Neural progenitor cell (in vitro differentiated cells): ENCODE measurements around the gene LDLRAD4. TPM values are rescaled to one million over a fixed set of nuclear protein-coding genes. Genes with fewer than 3 reads are reported as not detected.

Source experiments
- DNase-seq: peaks from one replicate; pipeline ENCODE4 v3.0.0-alpha.2; 2016; ENCODE audit warnings: low spot score
- H2AFZ ChIP-seq: fragments of 200-600 bp; sonication (generic); replicated peaks from 2 replicates; pipeline ENCODE4 v1.6.1; 2016; ENCODE audit warnings: antibody characterized with exemption
- H3F3A ChIP-seq: fragments of 200-600 bp; sonication (generic); 2 replicates; pipeline ENCODE4 v1.6.1; 2016; ENCODE audit warnings: antibody characterized with exemption, low read depth
- H3K27ac ChIP-seq: fragments of 200-600 bp; sonication (generic); 2 replicates; pipeline ENCODE4 v1.5.1; 2016; ENCODE audit warnings: mild to moderate bottlenecking
- H3K27me3 ChIP-seq: fragments of 200-600 bp; sonication (generic); 2 replicates; pipeline ENCODE4 v1.6.1; 2016; ENCODE audit warnings: mild to moderate bottlenecking, moderate library complexity
- H3K36me3 ChIP-seq: fragments of 200-600 bp; sonication (generic); 2 replicates; pipeline ENCODE4 v1.5.1; 2016
- H3K4me1 ChIP-seq: fragments of 200-600 bp; sonication (generic); 2 replicates; pipeline ENCODE4 v1.6.1; 2016; ENCODE audit warnings: mixed run types
- H3K4me2 ChIP-seq: fragments of 200-600 bp; sonication (generic); 2 replicates; pipeline ENCODE4 v1.6.1; 2016
- H3K4me3 ChIP-seq: fragments of 200-600 bp; sonication (generic); 2 replicates; pipeline ENCODE4 v1.5.1; 2016
- H3K79me2 ChIP-seq: fragments of 200-600 bp; sonication (generic); 2 replicates; pipeline ENCODE4 v1.6.1; 2016; ENCODE audit warnings: low read depth
- H3K9ac ChIP-seq: fragments of 200-600 bp; sonication (generic); 2 replicates; pipeline ENCODE4 v1.6.1; 2016
- H3K9me3 ChIP-seq: fragments of 200-600 bp; sonication (generic); 2 replicates; pipeline ENCODE4 v1.5.1; 2016; ENCODE audit warnings: low read depth
- H4K20me1 ChIP-seq: fragments of 200-600 bp; sonication (generic); 2 replicates; pipeline ENCODE4 v1.6.1; 2016; ENCODE audit warnings: low read depth
- H3K27ac Mint-ChIP-seq: 3 replicates; pipeline ENCODE4 v1.8.0; 2021; ENCODE audit warnings: mixed read lengths
- H3K27me3 Mint-ChIP-seq: 2 replicates; pipeline ENCODE4 v1.8.0; 2022; ENCODE audit warnings: low read depth, mild to moderate bottlenecking, inconsistent platforms, moderate library complexity, mixed read lengths; ENCODE audit not compliant: insufficient read depth
- H3K36me3 Mint-ChIP-seq: 3 replicates; pipeline ENCODE4 v1.8.0; 2021; ENCODE audit warnings: mixed read lengths
- H3K4me1 Mint-ChIP-seq: 3 replicates; pipeline ENCODE4 v1.8.0; 2021; ENCODE audit warnings: mixed read lengths
- H3K4me3 Mint-ChIP-seq: 3 replicates; pipeline ENCODE4 v1.8.0; 2021; ENCODE audit warnings: mild to moderate bottlenecking, moderate library complexity, mixed read lengths
- H3K9me3 Mint-ChIP-seq: 3 replicates; pipeline ENCODE4 v1.8.0; 2020; ENCODE audit warnings: mixed read lengths
- EZH2 ChIP-seq: fragments of 200-600 bp; sonication (generic); IDR thresholded peaks from 2 replicates; pipeline ENCODE4 v1.6.1; 2017; ENCODE audit warnings: antibody characterized with exemption, mild to moderate bottlenecking, moderate library complexity
- EZH2phosphoT487 ChIP-seq: fragments of 200-600 bp; sonication (generic); IDR thresholded peaks from 2 replicates; pipeline ENCODE4 v1.6.1; 2017; ENCODE audit warnings: antibody characterized with exemption
- total RNA-seq: library from RNA; depleted of rRNA; stranded (reverse); fragments of >200 nt; gene quantifications from 2 replicates; pipeline ENCODE4 v1.2.3, GENCODE V29; 2015; ENCODE audit warnings: low replicate concordance
- TF ChIP-seq, protein P1 (sequence below): fragments of 200-600 bp; sonication (generic); IDR thresholded peaks from 2 replicates; pipeline ENCODE4 v1.5.1; 2017; ENCODE audit warnings: antibody characterized with exemption, mild to moderate bottlenecking

Gene LDLRAD4
- total RNA-seq, 1 donor from 2014 or later, result 0.65 TPM

DNA sequence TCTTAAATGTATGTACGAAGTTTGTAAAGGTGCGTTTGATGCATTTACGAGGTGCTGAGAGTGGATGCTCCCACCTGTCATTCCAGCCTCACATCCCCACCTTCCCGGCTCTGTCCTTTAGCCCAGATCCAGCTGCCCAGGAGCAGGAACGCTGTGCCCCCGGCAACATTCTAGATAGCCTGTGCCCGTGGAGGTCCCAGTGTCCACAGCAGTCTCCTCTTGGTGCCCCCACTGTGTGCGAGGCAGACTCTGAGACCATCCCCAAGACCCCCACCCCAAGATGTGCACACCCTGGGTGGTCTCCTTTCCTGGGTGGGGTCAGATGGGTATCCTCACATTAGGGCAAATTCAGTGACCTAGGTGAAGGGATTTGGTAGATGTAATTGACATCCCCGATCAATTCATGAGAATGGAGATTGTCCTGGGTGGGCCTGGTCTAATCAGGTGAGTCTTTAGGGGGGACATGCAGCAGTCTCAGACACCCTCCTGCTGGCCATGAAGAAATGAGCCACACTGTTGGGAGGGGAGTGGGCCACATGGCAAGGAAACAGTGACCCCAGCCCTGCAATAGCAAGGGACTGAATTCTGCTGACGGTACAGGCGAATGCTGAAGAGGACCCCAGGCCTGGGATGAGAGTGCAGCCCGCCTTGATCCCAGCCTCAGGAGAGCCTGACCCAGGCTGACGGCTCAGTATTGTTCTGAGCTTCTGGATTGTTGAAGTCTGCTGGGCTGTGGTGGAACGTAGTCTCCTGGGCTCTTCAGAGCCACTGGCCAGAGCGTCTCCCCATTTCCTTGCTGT, 304.5 kb downstream of the LDLRAD4 start:
- peaks cover 11% of the 10 kb centered on the region for H3K4me1 Mint-ChIP-seq
- Histone ChIP-seq H3K9me3 (no peaks in the 10 kb centered on the region), H3F3A (no peaks in the 10 kb centered on the region), H4K20me1 (no peaks in the 10 kb centered on the region), H3K9ac (no peak overlapping the region), H2AFZ (no peak overlapping the region), H3K4me3 (no peak overlapping the region), H3K4me2 (no peak overlapping the region), H3K79me2 (no peaks in the 10 kb centered on the region), H3K27me3 (no peaks in the 10 kb centered on the region), H3K4me1 (no peaks in the 10 kb centered on the region), H3K36me3 (no peaks in the 10 kb centered on the region), H3K27ac (no peak overlapping the region)
- no peak overlapping the region for H3K4me3 Mint-ChIP-seq
- H3K27ac Mint-ChIP-seq, result no peak overlapping the region
- DNase-seq, result no peak
- H3K27me3 Mint-ChIP-seq, result no peaks in the 10 kb centered on the region
- H3K9me3 Mint-ChIP-seq, result peaks cover 5% of the 10 kb centered on the region
- no peaks in the 10 kb centered on the region for H3K36me3 Mint-ChIP-seq
- TF ChIP-seq EZH2phosphoT487 (no peak), EZH2 (no peak)
- TF ChIP-seq, protein P1, sequence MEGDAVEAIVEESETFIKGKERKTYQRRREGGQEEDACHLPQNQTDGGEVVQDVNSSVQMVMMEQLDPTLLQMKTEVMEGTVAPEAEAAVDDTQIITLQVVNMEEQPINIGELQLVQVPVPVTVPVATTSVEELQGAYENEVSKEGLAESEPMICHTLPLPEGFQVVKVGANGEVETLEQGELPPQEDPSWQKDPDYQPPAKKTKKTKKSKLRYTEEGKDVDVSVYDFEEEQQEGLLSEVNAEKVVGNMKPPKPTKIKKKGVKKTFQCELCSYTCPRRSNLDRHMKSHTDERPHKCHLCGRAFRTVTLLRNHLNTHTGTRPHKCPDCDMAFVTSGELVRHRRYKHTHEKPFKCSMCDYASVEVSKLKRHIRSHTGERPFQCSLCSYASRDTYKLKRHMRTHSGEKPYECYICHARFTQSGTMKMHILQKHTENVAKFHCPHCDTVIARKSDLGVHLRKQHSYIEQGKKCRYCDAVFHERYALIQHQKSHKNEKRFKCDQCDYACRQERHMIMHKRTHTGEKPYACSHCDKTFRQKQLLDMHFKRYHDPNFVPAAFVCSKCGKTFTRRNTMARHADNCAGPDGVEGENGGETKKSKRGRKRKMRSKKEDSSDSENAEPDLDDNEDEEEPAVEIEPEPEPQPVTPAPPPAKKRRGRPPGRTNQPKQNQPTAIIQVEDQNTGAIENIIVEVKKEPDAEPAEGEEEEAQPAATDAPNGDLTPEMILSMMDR, result no peak

DNA sequence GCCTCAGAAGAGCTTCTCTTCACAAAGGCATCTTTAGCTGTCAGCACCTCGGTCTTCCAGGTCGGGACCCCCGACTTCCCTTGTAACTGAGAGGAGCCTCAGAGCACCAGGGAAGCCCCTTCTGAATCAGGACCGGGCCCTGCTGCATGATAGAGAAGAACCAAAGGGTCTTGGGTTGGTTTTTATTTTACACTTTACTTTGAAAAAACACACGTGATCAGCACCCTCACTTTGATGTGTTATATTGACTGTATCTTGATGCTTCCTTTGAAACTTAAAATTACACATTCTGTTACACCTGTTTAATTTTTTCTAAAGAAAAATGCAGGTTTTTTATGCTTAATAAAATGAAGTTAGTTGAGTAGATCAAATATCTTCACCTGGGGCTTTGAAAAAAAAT, 305.5 kb downstream of the LDLRAD4 start:
- no peaks in the 10 kb centered on the region for H3K4me1 ChIP-seq
- Mint-ChIP-seq H3K36me3 (no peaks in the 10 kb centered on the region), H3K27me3 (peaks cover 2% of the 10 kb centered on the region), H3K9me3 (peaks cover 4% of the 10 kb centered on the region), H3K4me1 (peaks cover 11% of the 10 kb centered on the region), H3K27ac (no peak overlapping the region), H3K4me3 (no peak overlapping the region)
- H3K9ac ChIP-seq, result no peak overlapping the region
- H3F3A ChIP-seq, result no peaks in the 10 kb centered on the region
- H2AFZ ChIP-seq, result no peak overlapping the region
- H4K20me1 ChIP-seq, result no peaks in the 10 kb centered on the region
- no peak overlapping the region for H3K4me2 ChIP-seq
- no peak overlapping the region for H3K4me3 ChIP-seq
- TF ChIP-seq EZH2phosphoT487, result no peak
- TF ChIP-seq, protein P1, result no peak
- TF ChIP-seq EZH2, result no peak
- no peaks in the 10 kb centered on the region for H3K36me3 ChIP-seq
- H3K27ac ChIP-seq, result no peak overlapping the region
- no peaks in the 10 kb centered on the region for H3K27me3 ChIP-seq
- no peaks in the 10 kb centered on the region for H3K79me2 ChIP-seq
- DNase-seq, result no peak
- H3K9me3 ChIP-seq, result no peaks in the 10 kb centered on the region

DNA sequence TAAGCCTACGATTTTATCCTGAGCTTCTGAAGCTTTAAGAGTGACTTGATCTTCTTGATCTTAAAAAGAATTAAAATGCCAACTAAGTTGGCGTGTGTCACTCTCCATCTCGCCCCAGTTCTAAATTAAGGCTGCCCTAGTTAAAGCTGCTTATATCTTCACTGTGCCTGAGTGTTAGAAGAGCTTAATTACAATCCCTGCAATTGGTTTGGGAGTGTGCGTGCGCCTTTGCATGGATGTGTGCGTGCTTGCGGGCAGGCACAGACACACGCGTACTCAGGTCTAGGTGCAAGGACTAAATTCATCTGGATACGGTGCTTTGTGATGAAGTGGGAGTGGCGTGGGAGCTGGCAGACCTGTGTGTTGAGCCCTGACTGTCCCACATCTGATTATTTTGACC, 306.3 kb downstream of the LDLRAD4 start:
- H3K36me3 Mint-ChIP-seq, result no peaks in the 10 kb centered on the region
- Histone ChIP-seq H2AFZ (no peak overlapping the region), H3K79me2 (no peaks in the 10 kb centered on the region), H3F3A (no peaks in the 10 kb centered on the region), H3K4me3 (no peak overlapping the region), H3K4me2 (no peak overlapping the region), H3K27ac (no peak overlapping the region), H3K9ac (no peak overlapping the region), H3K4me1 (no peaks in the 10 kb centered on the region), H3K9me3 (no peaks in the 10 kb centered on the region), H3K36me3 (no peaks in the 10 kb centered on the region), H3K27me3 (no peaks in the 10 kb centered on the region), H4K20me1 (no peaks in the 10 kb centered on the region)
- peaks cover 11% of the 10 kb centered on the region for H3K4me1 Mint-ChIP-seq
- H3K27ac Mint-ChIP-seq, result no peak overlapping the region
- no peak for TF ChIP-seq EZH2
- no peak overlapping the region for H3K4me3 Mint-ChIP-seq
- H3K27me3 Mint-ChIP-seq, result peaks cover 2% of the 10 kb centered on the region
- H3K9me3 Mint-ChIP-seq, result no peaks in the 10 kb centered on the region
- no peak for DNase-seq

DNA sequence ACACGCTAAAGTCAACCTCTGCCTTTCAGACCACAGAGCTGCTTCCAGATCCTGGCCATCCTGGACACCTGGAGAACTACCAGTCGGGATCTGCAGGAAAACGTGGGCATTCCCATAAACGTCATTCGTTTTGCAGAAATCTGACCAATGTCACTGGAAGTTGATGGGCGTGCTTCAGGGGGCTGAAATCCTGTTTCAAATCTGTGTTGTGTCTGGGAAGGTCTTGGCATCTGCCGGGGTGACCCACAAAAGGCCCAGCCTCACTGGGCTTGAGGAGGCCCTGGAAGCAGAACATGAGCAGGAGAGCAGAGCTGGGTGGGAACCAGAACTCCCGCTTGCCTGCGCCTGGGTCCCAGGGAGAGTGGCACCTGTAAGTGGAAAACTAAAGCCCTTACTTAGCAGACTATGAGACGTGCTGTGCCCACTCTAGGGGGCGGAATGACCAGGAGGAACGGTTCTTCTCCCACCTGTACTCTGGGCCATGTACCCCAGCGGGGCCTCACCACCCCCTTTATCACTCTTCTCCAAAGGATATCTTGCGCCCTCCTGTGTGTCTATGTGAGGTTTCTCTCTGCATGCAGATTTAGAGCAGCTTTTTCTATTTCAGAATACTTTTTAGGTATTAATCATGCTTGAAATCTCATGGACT, 306.9 kb downstream of the LDLRAD4 start:
- peaks cover 2% of the 10 kb centered on the region for H3K27me3 Mint-ChIP-seq
- no peak for DNase-seq
- Histone ChIP-seq H3K9me3 (no peaks in the 10 kb centered on the region), H3K27ac (no peak overlapping the region), H4K20me1 (no peaks in the 10 kb centered on the region), H3F3A (no peaks in the 10 kb centered on the region), H3K4me3 (no peak overlapping the region), H3K4me2 (no peak overlapping the region), H3K27me3 (no peaks in the 10 kb centered on the region), H2AFZ (no peak overlapping the region), H3K4me1 (no peaks in the 10 kb centered on the region), H3K9ac (no peak overlapping the region), H3K36me3 (no peaks in the 10 kb centered on the region), H3K79me2 (no peaks in the 10 kb centered on the region)
- no peaks in the 10 kb centered on the region for H3K36me3 Mint-ChIP-seq
- TF ChIP-seq EZH2, result no peak
- TF ChIP-seq, protein P1, result peak; percentile 17
- TF ChIP-seq EZH2phosphoT487, result no peak
- H3K27ac Mint-ChIP-seq, result no peak overlapping the region
- H3K9me3 Mint-ChIP-seq, result no peaks in the 10 kb centered on the region
- no peak overlapping the region for H3K4me3 Mint-ChIP-seq
- peaks cover 11% of the 10 kb centered on the region for H3K4me1 Mint-ChIP-seq
